GM15510 (cell line): ENCODE measurements around the gene LRCH4.
A peak's percentile ranks its signal among the peaks of the same experiment; 100 is the strongest.

Source experiments
- POLR2A ChIP-seq: IDR thresholded peaks from 3 replicates; pipeline ENCODE4 v1.6.1; 2011; ENCODE audit warnings: borderline replicate concordance; ENCODE audit not compliant: insufficient read length; ENCODE audit errors: extremely low read depth

The LRCH4 gene

GRCh38 chr7:100611983-100612729 lies 26.2 kb upstream of the LRCH4 start, which contains the start of gene MOSPD3:
MOSPD3 (plus strand) TSS chr7:100612540; CDS start chr7:100612792, 252 bp downstream.
- TF ChIP-seq POLR2A = peak; percentile 83

GRCh38 chr7:100609958-100610357 lies 24.0 kb upstream of the LRCH4 start:
- TF ChIP-seq POLR2A = no peak

GRCh38 chr7:100607111-100607510 lies 21.2 kb upstream of the LRCH4 start:
- TF ChIP-seq POLR2A = no peak

GRCh38 chr7:100606313-100606712 lies 20.4 kb upstream of the LRCH4 start:
- no peak for TF ChIP-seq POLR2A

GRCh38 chr7:100604976-100605911 lies 19.3 kb upstream of the LRCH4 start:
- no peak for TF ChIP-seq POLR2A

- peak; percentile 56 for TF ChIP-seq POLR2A
Measured at GRCh38 chr7:100604028-100604975, 18.4 kb upstream of the LRCH4 start.

- TF ChIP-seq POLR2A = no peak
Measured at GRCh38 chr7:100603726-100604027, 17.7 kb upstream of the LRCH4 start.

GRCh38 chr7:100602889-100603725 lies 17.2 kb upstream of the LRCH4 start:
- no peak for TF ChIP-seq POLR2A

- no peak for TF ChIP-seq POLR2A
Measured at GRCh38 chr7:100600730-100601038, 14.8 kb upstream of the LRCH4 start.

GRCh38 chr7:100599911-100600729 lies 14.2 kb upstream of the LRCH4 start:
- no peak for TF ChIP-seq POLR2A

- no peak for TF ChIP-seq POLR2A
Measured at GRCh38 chr7:100598425-100598824, 12.5 kb upstream of the LRCH4 start.

- TF ChIP-seq POLR2A = no peak
Measured at GRCh38 chr7:100595188-100595587, 9.3 kb upstream of the LRCH4 start.

- TF ChIP-seq POLR2A = no peak
Measured at GRCh38 chr7:100591596-100591995, 5.7 kb upstream of the LRCH4 start.
